HCT116 (cell line): ENCODE measurements around the gene MALT1.

ENCODE experiments used
- CEBPB ChIP-seq: IDR thresholded peaks from 2 replicates; pipeline ENCODE4 v1.6.1; 2012; ENCODE audit warnings: low read depth
- CTCF ChIP-seq, 3 experiments: fragments of 200-600 bp in 1 of 3; sonication (generic) in 1 of 3; IDR thresholded peaks in 2 of 3; conservative IDR thresholded peaks in 1 of 3; 2 replicates each; pipeline ENCODE4 v1.5.1; 2012 to 2017; ENCODE audit warnings: low read depth in 2 of 3, low read length in 2 of 3, antibody characterized with exemption in 1 of 3, borderline replicate concordance in 1 of 3, control low read depth in 1 of 3, mild to moderate bottlenecking in 1 of 3, mixed read lengths in 1 of 3, mixed run types in 1 of 3, moderate library complexity in 1 of 3; ENCODE audit not compliant: insufficient read depth in 1 of 3
- EZH2 ChIP-seq: fragments of 200-600 bp; sonication (generic); IDR thresholded peaks from 2 replicates; pipeline ENCODE4 v1.6.1; 2017; ENCODE audit warnings: antibody characterized with exemption, mixed run types
- EZH2phosphoT487 ChIP-seq: fragments of 200-600 bp; IDR thresholded peaks from 2 replicates; pipeline ENCODE4 v1.6.1; 2018; ENCODE audit warnings: antibody characterized with exemption, borderline replicate concordance
- POLR2A ChIP-seq: IDR thresholded peaks from 2 replicates; pipeline ENCODE4 v1.7.0; 2011; ENCODE audit warnings: borderline replicate concordance; ENCODE audit not compliant: insufficient read depth, insufficient read length; ENCODE audit errors: extremely low read depth
- POLR2AphosphoS5 ChIP-seq: IDR thresholded peaks from 2 replicates; pipeline ENCODE4 v1.6.1; 2011; ENCODE audit warnings: mild to moderate bottlenecking, low read depth, low read length, moderate library complexity
- RAD21 ChIP-seq: IDR thresholded peaks from 2 replicates; pipeline ENCODE4 v1.6.1; 2012; ENCODE audit warnings: low read depth, mild to moderate bottlenecking
- REST ChIP-seq: IDR thresholded peaks from 2 replicates; pipeline ENCODE4 v1.6.1; 2012; ENCODE audit warnings: low read depth
- SIN3A ChIP-seq: IDR thresholded peaks from 2 replicates; pipeline ENCODE4 v1.6.1; 2012; ENCODE audit warnings: low read depth
- SRF ChIP-seq: IDR thresholded peaks from 2 replicates; pipeline ENCODE4 v1.6.1; 2012; ENCODE audit warnings: low read depth
- YY1 ChIP-seq: IDR thresholded peaks from 2 replicates; pipeline ENCODE4 v1.6.1; 2011; ENCODE audit warnings: low read length, low read depth, moderate library complexity, mild to moderate bottlenecking; ENCODE audit not compliant: insufficient replicate concordance; ENCODE audit errors: extremely low read depth

- TF ChIP-seq REST (no peak), EZH2 (no peak), CTCF (IDR thresholded peaks at IDR 0.05 in 2 of 3, conservative IDR thresholded peaks at IDR 0.05 in 1 of 3; ENCODE audit: borderline replicate concordance in 1 of 3, insufficient read depth in 1 of 3, low read depth in 2 of 3, low read length in 2 of 3) (no peak), POLR2AphosphoS5 (no peak), RAD21 (no peak), SRF (no peak), POLR2A (no peak), EZH2phosphoT487 (no peak), CEBPB (no peak), SIN3A (no peak), YY1 (no peak)
Observed at GRCh38 chr18:58635891-58636290, 35.4 kb upstream of the MALT1 start.
